ENCODE measurements around the gene ZNF644. TPM values are rescaled to one million over a fixed set of nuclear protein-coding genes. Genes with fewer than 3 reads are reported as not detected.

ZNF644 gene
- total RNA-seq, 2 donors from 2014 or later: 29.1 to 41.3 TPM

- ATAC-seq (no peak), DNase-seq (no peak)
- intact Hi-C loops (cut with DNase I): no loop called here
Observed at GRCh38 chr1:91026320-91026719, 4.5 kb upstream of the ZNF644 start.

- DNase-seq (no peak), ATAC-seq (no peak)
- intact Hi-C loops (cut with DNase I): loop anchor here in 1 of 2 donors (5.0 kb wide), 1 partner anchor 172 kb away; no protein-coding TSS in a partner anchor
Observed at GRCh38 chr1:91024481-91025119, 2.8 kb upstream of the ZNF644 start.

DNA sequence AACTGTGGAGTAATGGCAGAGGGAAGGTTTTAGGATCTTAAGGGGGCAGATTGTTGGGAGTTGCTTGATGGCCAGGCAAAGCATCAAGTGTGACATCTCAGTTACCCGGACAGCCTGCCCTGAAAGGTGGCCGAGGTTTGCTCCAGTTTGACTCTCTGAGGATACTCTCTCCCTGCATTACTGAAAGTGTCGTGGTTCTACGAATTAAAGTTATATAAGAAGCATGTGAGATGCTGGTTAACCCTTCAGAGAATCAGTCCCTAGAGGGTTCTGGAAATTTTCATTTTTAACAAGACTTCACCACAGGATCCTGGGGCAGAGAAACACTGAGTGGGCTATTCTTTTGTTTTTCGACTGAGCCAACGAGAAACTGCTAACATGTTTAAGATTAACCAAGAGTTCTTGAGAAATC is 689 bp upstream of the ZNF644 start:
- DNase-seq (no peak), ATAC-seq (no peak)
- intact Hi-C loops (cut with DNase I): loop anchor here in 1 of 2 donors (5.0 kb wide), 1 partner anchor 170 kb away; no protein-coding TSS in a partner anchor

GRCh38 chr1:91020967-91021685 is 709 bp downstream of the ZNF644 start:
- intact Hi-C loops (cut with DNase I): loop anchor here in 1 of 2 donors (5.0 kb wide), 1 partner anchor 169 kb away; no protein-coding TSS in a partner anchor
- DNase-seq (peak; percentile 72), ATAC-seq (peak; percentile 62 to 75)

DNA sequence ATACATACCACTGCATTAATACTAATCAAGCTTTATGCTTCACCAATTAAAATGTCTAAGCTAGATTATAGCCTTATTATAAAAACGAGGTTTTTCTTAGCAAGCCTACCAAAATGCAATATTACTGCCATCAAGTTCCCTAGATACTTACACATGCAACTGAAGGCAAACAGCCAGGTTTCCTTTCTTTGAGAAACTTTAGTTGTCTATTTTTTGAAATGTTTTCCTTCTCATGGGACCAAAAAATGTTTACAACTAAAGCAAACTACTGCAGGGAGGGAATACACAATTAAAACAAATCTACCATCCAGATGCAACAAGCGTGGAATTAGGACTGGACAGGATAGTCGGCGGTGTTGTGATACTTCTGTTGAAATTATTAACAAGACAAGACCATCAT is 1.3 kb downstream of the ZNF644 start:
- intact Hi-C loops (cut with DNase I): loop anchor here in 1 of 2 donors (5.0 kb wide), 1 partner anchor 168 kb away; no protein-coding TSS in a partner anchor
- DNase-seq (no peak), ATAC-seq (no peak)

DNA sequence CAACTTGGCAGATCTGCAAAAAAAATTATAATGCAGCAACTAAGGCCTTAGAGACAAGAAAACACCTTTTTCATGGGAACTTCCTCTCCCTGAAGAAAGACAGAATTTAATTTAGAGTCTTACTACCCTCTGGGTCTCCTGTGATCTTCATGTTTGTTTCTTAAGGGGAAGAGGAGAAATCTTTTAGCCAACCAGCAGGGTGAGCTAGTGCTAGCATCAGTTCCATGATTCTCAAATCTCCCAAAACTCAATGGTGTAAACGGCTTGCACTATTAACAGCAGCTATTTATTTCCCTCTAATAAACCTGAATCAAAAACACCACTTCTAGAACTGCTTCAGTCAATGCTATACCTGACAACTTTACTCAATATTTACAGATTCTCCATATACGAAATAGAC is 3.8 kb downstream of the ZNF644 start:
- intact Hi-C loops (cut with DNase I): no loop called here
- DNase-seq (no peak), ATAC-seq (no peak)

DNA sequence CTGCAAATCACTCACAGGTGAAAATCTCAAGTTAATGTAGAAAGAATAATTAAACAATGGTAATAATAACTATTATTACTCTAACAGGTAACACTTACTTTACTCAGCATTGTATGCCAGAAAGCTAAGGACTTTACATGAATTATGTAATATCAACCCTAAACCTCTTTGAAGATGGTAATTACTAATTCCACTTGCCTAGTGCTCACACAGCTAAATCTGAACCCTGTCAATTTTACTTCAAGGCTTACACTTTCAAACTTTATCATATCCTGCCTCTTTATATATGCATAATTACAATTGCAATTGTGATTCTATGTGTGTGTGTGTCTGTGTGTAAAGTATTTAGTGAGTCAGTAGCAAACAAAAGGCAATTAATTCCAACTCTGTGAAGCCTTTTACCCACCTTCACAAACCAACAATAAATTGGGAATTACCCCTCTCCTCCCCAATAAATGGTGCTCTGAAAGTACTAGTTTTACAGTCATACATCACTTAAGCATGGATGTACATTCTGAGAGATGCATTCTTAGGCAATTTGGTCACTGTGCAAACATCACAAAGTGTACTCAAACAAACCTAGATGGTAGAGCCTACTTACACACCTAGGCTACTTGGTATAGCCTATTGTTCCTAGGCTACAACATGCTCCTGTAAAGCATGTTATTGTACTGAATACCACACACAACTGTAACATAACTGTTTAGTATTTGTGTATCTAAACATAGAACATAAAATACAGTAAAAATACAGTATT is 5.9 kb downstream of the ZNF644 start:
- ATAC-seq: no peak
- intact Hi-C loops (cut with DNase I): no loop called here
- no peak for DNase-seq

DNA sequence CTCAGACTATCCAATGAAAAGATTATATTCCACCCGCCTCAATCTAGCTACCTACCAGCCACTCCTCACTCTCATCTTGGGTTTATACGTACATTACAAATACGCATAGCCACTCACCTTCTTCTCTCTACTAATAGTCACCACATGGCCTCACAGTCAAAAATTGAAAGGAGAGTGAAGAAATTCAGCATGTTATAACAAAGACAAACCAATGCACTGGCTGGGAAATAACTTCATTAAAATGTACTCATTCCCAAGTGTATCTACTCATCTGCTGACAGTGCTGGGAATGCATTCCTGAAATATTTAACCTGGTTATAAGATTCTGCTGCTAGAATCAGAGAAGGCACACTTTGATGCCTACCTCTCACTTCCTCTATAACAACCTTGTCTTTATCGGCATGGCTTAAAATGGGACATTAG is 6.5 kb downstream of the ZNF644 start:
- ATAC-seq: no peak
- intact Hi-C loops (cut with DNase I): no loop called here
- no peak for DNase-seq

DNA sequence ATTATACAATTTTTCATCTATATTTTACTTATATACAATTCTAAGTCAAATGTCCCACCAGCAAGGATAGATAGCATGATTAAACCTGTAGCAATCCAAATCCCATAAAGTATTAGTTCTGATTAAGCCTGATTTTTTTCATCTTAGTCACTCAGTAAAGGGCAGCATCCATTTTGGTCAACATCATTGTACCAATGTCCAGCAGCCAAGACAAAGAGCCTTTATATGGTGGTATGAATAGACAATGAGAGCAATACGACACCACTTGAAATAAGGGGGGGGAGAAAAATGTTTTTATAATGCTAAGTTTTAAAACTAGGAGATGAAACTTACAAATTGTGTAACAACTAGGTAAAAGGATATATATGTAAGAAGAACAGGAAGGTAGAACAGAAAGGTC is 7.4 kb downstream of the ZNF644 start:
- ATAC-seq (no peak), DNase-seq (no peak)
- intact Hi-C loops (cut with DNase I): no loop called here

DNA sequence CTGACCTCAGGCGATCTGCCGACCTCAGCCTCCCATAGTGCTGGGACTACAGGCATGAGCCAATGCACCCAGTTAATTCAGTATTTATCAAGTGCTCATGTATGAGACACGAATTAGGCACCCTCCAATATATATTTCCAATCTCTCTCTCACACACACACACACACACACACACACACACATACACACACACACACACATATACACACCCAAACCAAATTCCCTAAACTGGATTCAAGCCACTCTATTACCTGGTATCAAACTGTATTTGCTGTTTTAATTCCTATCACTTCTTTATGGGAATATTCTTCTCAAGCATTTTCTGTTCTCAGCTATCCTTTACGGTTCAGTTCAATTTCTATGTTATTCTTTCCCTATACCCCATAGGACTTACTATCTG is 8.5 kb downstream of the ZNF644 start:
- DNase-seq: no peak
- ATAC-seq: no peak
- intact Hi-C loops (cut with DNase I): no loop called here

- DNase-seq (no peak), ATAC-seq (no peak)
- intact Hi-C loops (cut with DNase I): no loop called here
Observed at GRCh38 chr1:91012196-91012595, 9.6 kb downstream of the ZNF644 start.

GRCh38 chr1:91011726-91012125 is 10.1 kb downstream of the ZNF644 start:
- ATAC-seq (peak; percentile 68 to 76), DNase-seq (no peak)

GRCh38 chr1:91007827-91008226 is 14.0 kb downstream of the ZNF644 start:
- intact Hi-C loops (cut with DNase I): no loop called here
- DNase-seq (no peak), ATAC-seq (no peak)

More at GRCh38 chr1:91011726-91012125, 10.1 kb downstream of the ZNF644 start:
- intact Hi-C loops (cut with DNase I): no loop called here

DNA sequence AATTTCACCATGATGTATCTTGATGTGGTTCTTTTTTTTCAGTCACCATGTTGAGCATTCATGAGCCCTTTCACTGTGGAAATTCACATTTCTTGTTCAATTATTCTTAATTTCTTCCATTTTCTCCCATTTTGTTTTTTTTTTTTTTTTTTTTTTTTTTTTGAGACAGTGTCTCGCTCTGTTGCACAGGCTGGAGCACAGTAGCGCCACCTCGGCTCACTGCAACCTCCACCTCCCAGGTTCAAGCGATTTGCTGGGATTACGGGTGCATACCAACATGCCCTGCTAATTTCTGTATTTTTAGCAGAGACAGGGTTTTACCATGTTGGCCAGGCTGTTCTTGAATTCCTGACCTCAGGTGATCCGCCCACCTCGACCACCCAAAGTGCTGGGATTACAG is 14.7 kb downstream of the ZNF644 start:
- ATAC-seq: no peak
- intact Hi-C loops (cut with DNase I): no loop called here
- DNase-seq: no peak

- intact Hi-C loops (cut with DNase I): no loop called here
- DNase-seq (no peak), ATAC-seq (no peak)
Observed at GRCh38 chr1:91006113-91006908, 15.5 kb downstream of the ZNF644 start.

DNA sequence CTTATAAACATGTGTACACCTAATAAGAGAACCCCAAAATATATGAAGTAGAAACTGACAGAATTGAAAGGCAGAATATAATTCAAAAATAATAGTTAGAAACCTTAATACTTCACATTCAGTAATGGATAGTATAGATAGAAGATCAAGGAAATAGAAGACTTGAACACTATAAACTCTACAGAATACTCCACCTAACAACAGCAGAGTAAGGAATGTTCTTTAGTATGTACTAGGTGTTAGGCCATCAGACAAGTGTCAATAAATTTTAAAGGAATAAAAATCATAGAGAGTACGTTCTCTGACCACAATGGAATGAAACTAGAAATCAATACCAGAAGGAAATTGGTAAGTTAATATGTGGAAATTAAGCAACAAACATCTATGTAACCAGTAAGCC is 16.6 kb downstream of the ZNF644 start:
- no peak for DNase-seq
- intact Hi-C loops (cut with DNase I): no loop called here
- no peak for ATAC-seq

GRCh38 chr1:91004145-91004544 is 17.7 kb downstream of the ZNF644 start:
- intact Hi-C loops (cut with DNase I): no loop called here
- no peak for ATAC-seq
- no peak for DNase-seq

DNA sequence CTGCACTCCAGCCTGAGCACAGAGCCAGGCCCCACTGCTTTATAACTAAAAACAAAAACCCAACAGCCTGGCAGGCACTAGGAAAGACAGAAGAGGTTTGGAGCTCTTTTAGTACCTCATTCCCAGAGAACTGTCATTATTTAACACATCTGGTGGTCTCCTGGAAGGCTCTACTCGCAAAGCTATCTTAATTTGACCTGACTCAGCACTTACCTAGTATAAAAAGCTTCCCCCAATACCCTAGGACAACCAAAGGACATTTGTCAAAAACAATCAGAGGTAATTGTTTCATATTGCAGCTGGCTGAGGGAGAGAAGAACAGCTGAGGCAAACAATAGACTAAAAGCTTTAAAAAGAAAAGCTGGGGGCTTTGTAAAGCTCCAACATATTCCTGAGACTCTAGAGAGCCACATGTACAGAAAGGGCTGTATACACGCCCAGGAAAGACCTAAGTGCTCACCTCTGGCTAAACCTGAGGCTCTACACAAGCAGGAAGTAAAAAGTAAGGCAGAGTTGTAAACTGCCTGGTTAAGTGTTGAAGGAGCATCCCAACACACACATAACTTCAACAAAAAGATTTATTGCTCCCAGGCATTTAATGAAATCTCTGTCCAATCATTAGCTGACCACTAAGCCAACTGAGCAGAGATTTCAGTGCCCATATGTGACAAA is 25.0 kb downstream of the ZNF644 start:
- no peak for DNase-seq
- no peak for ATAC-seq
- intact Hi-C loops (cut with DNase I): no loop called here

All from left cardiac atrium (tissue), 4 donors.